K562 (cell line): ENCODE data around the gene HS3ST3B1. TPM values are rescaled to one million over a fixed set of nuclear protein-coding genes. Genes with fewer than 3 reads are reported as not detected.

Experiments
- CBX8 ChIP-seq: fragments of 200-600 bp; sonication (generic); IDR thresholded peaks from 2 replicates; pipeline ENCODE4 v1.6.1; 2012; ENCODE audit warnings: borderline replicate concordance, mixed run types, low read depth, mild to moderate bottlenecking, moderate library complexity, mixed read lengths, low read length, control low read depth, inconsistent platforms; ENCODE audit not compliant: poor library complexity, severe bottlenecking; ENCODE audit errors: extremely low read depth
- CHD2 ChIP-seq: IDR thresholded peaks from 2 replicates; pipeline ENCODE4 v1.6.1; 2011; ENCODE audit warnings: low read depth, low read length
- HDAC1 ChIP-seq, 2 experiments: fragments of 450-650 bp; IDR thresholded peaks; 2 replicates each; pipeline ENCODE4 v1.6.1; 2016 to 2017; ENCODE audit warnings: inconsistent platforms in 1 of 2, mild to moderate bottlenecking in 1 of 2, moderate library complexity in 1 of 2
- HNRNPH1 ChIP-seq: fragments of 200-400 bp; formaldehyde crosslinking; optimal IDR thresholded peaks from 2 replicates; pipeline ENCODE3; 2017; ENCODE audit warnings: low read depth, mild to moderate bottlenecking, low read length, moderate library complexity
- KDM2B ChIP-seq: fragments of 250-450 bp; sonication (Bioruptor Pico); IDR thresholded peaks from 2 replicates; pipeline ENCODE4 v1.8.0; 2021; ENCODE audit warnings: mild to moderate bottlenecking, moderate library complexity
- NRF1 ChIP-seq, 2 experiments: fragments of 450-650 bp; IDR thresholded peaks in 1 of 2; conservative IDR thresholded peaks in 1 of 2; 2 replicates each; pipeline ENCODE4 v1.6.1; 2014; ENCODE audit warnings: mild to moderate bottlenecking in 2 of 2
- POLR2G ChIP-seq: fragments of 200-400 bp; formaldehyde crosslinking; IDR thresholded peaks from 2 replicates; pipeline ENCODE4 v1.6.1; 2017; ENCODE audit warnings: low read depth, mild to moderate bottlenecking, antibody characterized with exemption, low read length, moderate library complexity
- SNRNP70 ChIP-seq: fragments of 200-400 bp; formaldehyde crosslinking; optimal IDR thresholded peaks from 2 replicates; pipeline ENCODE3; 2017; ENCODE audit warnings: low read depth, low read length
- SP1 ChIP-seq: sonication (generic); formaldehyde crosslinking; IDR thresholded peaks from 2 replicates; pipeline ENCODE4 v1.8.1; 2022; ENCODE audit warnings: mild to moderate bottlenecking, missing genetic modification reagents
- SPI1 ChIP-seq: IDR thresholded peaks from 2 replicates; pipeline ENCODE4 v1.6.1; 2011; ENCODE audit warnings: low read depth, low read length, control low read depth, borderline replicate concordance
- ZNF212 ChIP-seq: fragments of 450-650 bp; formaldehyde crosslinking; IDR thresholded peaks from 2 replicates; pipeline ENCODE4 v1.4.0; 2020; ENCODE audit warnings: mild to moderate bottlenecking
- ZNF75A ChIP-seq: fragments of 450-650 bp; formaldehyde crosslinking; IDR thresholded peaks from 2 replicates; pipeline ENCODE4 v1.4.0; 2020; ENCODE audit warnings: mild to moderate bottlenecking
- ZNF780A ChIP-seq: fragments of 250-450 bp; sonication (Bioruptor Pico); IDR thresholded peaks from 2 replicates; pipeline ENCODE4 v1.5.0; 2021; ENCODE audit warnings: mild to moderate bottlenecking
- polyA plus RNA-seq, 8 experiments: library from polyadenylated mRNA; depleted of rRNA in 4 of 8; stranded (reverse) in 5 of 8; unstranded in 3 of 8; fragments of >200 nt; fragmentation: Nextera tagmentation in 2 of 8; fragmentation: Illumina TruSeq in 1 of 8; extraction: Ambion mirVana in 2 of 8; extraction: Trizol in 1 of 8; gene quantifications; 2 replicates each; pipeline versions ENCODE4 v1.2.1 to v1.2.3, GENCODE V29; 2011 to 2014; ENCODE audit warnings: inconsistent platforms in 1 of 8, missing spikeins in 1 of 8
- total RNA-seq, 7 experiments: library from RNA; depleted of rRNA in 6 of 7; stranded (reverse); fragments of >200 nt in 6 of 7; fragmentation: Illumina TruSeq in 2 of 7; extraction: Trizol in 2 of 7; gene quantifications; 2 replicates each; pipeline versions ENCODE4 v1.2.1 to v1.2.3, GENCODE V29; 2011 to 2021; ENCODE audit warnings: low replicate concordance in 1 of 7
- TF ChIP-seq, protein P1 (sequence below), 2 experiments: IDR thresholded peaks in 1 of 2; conservative IDR thresholded peaks in 1 of 2; 2 replicates each; pipeline ENCODE4 v1.6.1; 2016; ENCODE audit warnings: low read depth in 2 of 2, mild to moderate bottlenecking in 1 of 2, missing compliant biosample characterization in 1 of 2, missing genetic modification characterization in 1 of 2, moderate library complexity in 1 of 2
- TF ChIP-seq, protein P2 (sequence below): fragments of 450-650 bp; formaldehyde crosslinking; IDR thresholded peaks from 2 replicates; pipeline ENCODE4 v1.4.0; 2022; ENCODE audit warnings: missing genetic modification characterization
- TF ChIP-seq, protein P3 (sequence below): fragments of 450-650 bp; formaldehyde crosslinking; IDR thresholded peaks from 2 replicates; pipeline ENCODE4 v1.4.0; 2020; ENCODE audit warnings: mild to moderate bottlenecking, moderate library complexity
- TF ChIP-seq, protein P4 (sequence below): sonication (generic); formaldehyde crosslinking; IDR thresholded peaks from 2 replicates; pipeline ENCODE4 v1.8.0; 2022; ENCODE audit warnings: missing genetic modification reagents, mild to moderate bottlenecking, moderate library complexity, borderline replicate concordance

HS3ST3B1 gene
- total and polyA plus RNA-seq, 9 of the 15 experiments (the other 6 are each of a cell fraction or from before 2014, with no cell fraction given), result 1.9 to 12.9 (median 3.7) TPM

DNA sequence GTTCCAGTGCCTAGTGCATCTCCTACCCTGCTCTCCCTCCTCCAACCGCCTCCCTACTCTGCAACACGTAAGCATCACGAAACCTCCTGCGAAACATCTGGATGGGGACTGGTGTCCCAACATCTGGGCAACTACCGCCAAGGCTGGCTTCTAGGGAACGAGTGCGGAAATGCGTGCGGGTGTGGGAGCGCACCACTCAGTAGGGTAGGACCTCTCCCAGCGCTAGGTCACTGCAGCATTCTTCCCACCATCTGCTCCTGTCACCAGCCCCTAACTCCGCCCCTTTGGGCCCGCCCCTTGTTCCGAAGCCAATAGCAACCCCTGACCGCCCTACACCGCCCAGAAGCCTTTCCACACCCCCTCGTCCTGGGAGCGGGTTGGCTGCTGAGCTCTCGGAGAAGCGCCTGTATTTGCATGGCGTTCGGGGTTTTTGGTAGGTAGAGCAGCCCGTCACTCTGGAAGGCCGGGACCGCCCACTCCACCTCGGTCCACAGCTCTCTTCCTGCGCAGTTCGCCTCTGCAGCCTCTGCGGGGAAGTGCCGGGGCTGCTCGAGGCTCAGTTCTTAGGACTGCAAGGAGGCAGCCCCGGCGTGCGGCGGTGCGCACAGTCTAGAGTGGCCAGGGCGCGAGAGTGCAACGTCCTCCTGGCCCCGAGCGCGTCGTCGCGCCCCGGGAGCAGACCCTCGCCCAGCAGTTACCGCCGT, at the start of gene HS3ST3B1 (continued):
- TF ChIP-seq, protein P1, sequence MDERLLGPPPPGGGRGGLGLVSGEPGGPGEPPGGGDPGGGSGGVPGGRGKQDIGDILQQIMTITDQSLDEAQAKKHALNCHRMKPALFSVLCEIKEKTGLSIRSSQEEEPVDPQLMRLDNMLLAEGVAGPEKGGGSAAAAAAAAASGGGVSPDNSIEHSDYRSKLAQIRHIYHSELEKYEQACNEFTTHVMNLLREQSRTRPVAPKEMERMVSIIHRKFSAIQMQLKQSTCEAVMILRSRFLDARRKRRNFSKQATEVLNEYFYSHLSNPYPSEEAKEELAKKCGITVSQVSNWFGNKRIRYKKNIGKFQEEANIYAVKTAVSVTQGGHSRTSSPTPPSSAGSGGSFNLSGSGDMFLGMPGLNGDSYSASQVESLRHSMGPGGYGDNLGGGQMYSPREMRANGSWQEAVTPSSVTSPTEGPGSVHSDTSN (CRISPR knock-in tag; IDR thresholded peaks at IDR 0.05; ENCODE audit: low read depth), result peak; percentile 87
- TF ChIP-seq, protein P1 (tag; conservative IDR thresholded peaks at IDR 0.05; ENCODE audit: low read depth), result peak; percentile 97
- peak in 1 of 2 experiments; percentile 21; a peak in 2 of 4 replicates for TF ChIP-seq HDAC1 (IDR thresholded peaks at IDR 0.05)
- TF ChIP-seq CHD2, result 0 out of 2 replicates have a peak, but pooled peaks have one; percentile 32
- TF ChIP-seq POLR2G, result peak; percentile 95
- TF ChIP-seq, protein P2, sequence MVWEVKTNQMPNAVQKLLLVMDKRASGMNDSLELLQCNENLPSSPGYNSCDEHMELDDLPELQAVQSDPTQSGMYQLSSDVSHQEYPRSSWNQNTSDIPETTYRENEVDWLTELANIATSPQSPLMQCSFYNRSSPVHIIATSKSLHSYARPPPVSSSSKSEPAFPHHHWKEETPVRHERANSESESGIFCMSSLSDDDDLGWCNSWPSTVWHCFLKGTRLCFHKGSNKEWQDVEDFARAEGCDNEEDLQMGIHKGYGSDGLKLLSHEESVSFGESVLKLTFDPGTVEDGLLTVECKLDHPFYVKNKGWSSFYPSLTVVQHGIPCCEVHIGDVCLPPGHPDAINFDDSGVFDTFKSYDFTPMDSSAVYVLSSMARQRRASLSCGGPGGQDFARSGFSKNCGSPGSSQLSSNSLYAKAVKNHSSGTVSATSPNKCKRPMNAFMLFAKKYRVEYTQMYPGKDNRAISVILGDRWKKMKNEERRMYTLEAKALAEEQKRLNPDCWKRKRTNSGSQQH (CRISPR knock-in tag), result no peak
- TF ChIP-seq NRF1 (conservative IDR thresholded peaks at IDR 0.05 in 1 of 2, IDR thresholded peaks at IDR 0.05 in 1 of 2), result peak; percentile 90 to 91
- no peak for TF ChIP-seq KDM2B (CRISPR knock-in tag)
- TF ChIP-seq, protein P3, sequence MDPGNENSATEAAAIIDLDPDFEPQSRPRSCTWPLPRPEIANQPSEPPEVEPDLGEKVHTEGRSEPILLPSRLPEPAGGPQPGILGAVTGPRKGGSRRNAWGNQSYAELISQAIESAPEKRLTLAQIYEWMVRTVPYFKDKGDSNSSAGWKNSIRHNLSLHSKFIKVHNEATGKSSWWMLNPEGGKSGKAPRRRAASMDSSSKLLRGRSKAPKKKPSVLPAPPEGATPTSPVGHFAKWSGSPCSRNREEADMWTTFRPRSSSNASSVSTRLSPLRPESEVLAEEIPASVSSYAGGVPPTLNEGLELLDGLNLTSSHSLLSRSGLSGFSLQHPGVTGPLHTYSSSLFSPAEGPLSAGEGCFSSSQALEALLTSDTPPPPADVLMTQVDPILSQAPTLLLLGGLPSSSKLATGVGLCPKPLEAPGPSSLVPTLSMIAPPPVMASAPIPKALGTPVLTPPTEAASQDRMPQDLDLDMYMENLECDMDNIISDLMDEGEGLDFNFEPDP (CRISPR knock-in tag), result no peak
- TF ChIP-seq CBX8, result no peak
- TF ChIP-seq ZNF780A (CRISPR knock-in tag), result no peak
- TF ChIP-seq SNRNP70, result no peak
- TF ChIP-seq HNRNPH1, result no peak
- no peak for TF ChIP-seq ZNF75A (CRISPR knock-in tag)
- no peak for TF ChIP-seq ZNF212
- TF ChIP-seq, protein P4, sequence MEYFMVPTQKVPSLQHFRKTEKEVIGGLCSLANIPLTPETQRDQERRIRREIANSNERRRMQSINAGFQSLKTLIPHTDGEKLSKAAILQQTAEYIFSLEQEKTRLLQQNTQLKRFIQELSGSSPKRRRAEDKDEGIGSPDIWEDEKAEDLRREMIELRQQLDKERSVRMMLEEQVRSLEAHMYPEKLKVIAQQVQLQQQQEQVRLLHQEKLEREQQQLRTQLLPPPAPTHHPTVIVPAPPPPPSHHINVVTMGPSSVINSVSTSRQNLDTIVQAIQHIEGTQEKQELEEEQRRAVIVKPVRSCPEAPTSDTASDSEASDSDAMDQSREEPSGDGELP, result peak; percentile 78
- peak; percentile 38; the same call in 1 of the 2 replicates for TF ChIP-seq SPI1
- TF ChIP-seq SP1 (CRISPR knock-in tag), result peak; percentile 79
